Measurements from ENCODE around the gene NCKAP1. TPM values are rescaled to one million over a fixed set of nuclear protein-coding genes. Genes with fewer than 3 reads are reported as not detected.
"Not testable (repeated sequence)": the region's sequence is repeated elsewhere in the genome, so short reads cannot be mapped to it uniquely, and the experiment has no call there.

NCKAP1 gene
- total RNA-seq, 1 experiment from 2014 or later: 79.4 TPM

DNA sequence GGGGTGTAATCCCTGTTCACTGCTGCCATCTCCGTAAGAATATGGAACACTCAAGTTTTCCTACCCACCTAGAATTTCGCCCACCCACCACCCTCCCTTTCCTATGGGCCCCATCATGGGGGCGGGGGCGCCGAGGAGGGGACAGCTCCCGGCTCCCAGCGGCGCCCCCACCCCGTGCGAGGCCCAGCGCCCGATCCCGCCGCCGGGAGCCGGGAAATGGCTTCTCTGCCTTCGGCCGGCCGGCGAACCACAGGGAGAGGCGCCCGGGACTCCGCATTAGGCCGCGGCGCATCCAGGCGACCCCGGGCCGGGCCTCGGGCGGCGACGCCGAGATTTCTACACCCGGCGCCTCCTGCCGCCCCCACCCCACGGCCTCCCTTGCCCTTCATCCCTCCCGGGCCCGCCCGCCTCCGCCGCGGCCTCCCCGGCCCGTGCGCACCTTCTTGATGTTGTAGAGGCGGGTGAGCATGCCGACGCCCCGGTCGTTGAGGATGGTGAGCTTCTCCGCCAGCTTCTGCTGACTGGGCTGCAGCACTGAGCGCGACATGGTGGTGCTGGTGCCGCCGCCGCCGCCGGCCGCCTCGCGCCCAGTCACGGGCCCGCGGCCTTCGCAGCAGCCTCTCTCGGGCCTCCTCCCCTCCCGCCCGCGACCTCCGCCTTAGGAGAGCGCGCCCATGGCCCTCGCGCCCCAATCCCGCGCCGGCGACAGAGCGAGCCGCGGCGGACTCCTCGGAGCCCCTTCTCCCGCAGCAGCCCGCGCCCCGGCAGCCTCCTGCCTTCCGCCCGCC, 510 bp downstream of the NCKAP1 start:
- DNase-seq (ENCODE audit: low read depth): no peak

DNA sequence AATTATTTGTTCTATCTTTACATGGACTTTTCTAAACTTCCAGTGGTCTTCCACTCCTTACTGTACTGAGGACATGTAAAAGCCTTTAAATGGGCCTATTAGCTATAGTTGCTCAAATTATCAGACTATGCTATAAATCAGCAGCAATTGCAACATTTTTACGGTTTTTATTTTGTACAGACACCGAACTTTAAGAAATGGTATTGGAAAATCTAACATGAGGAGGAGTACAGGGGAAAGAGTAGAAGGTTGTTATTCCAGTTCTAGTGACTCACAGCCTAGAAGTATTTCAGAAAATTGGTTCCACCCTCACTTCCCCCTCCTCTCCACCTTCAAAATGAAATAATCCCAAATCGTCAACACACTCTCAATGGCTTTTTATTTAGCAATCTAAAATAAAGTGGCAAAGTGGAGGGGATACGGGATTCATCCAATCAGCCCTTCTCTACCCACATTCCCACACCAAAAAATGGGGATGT, 1.1 kb downstream of the NCKAP1 start:
- peak; percentile 66 for DNase-seq (ENCODE audit: low read depth)

DNA sequence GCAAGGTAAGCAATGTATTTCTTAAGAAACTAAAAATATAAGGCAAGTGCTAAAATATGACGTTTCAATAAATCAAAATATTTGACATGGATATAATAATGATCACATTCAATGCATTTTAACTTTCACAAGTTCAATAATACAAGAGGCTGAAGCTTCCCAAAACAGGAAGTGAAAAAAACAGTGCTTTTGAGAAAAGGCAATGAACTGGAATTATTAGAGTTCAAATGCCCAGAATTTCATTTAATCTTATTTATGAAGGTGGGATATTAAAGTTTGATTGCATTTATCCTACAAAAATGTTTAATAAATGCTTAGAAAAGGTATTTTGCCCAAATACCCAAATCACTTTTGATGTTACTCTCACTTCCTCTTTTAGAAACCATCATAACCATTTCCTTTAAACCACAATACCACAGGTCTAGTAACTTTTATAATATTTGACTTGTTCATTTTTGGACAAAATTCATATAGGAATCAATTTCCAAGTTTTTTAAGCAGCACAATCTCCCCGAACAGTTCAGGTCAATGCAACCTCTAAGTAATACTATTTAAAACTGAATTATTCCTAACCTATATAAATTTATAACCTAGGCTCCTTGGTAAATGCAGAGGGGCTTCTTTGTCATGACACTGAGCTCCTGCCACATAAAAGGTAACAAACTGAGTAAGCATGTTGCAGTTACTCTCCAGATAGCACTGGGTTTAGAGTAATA, 2.1 kb downstream of the NCKAP1 start:
- no peak for DNase-seq (ENCODE audit: low read depth)

DNA sequence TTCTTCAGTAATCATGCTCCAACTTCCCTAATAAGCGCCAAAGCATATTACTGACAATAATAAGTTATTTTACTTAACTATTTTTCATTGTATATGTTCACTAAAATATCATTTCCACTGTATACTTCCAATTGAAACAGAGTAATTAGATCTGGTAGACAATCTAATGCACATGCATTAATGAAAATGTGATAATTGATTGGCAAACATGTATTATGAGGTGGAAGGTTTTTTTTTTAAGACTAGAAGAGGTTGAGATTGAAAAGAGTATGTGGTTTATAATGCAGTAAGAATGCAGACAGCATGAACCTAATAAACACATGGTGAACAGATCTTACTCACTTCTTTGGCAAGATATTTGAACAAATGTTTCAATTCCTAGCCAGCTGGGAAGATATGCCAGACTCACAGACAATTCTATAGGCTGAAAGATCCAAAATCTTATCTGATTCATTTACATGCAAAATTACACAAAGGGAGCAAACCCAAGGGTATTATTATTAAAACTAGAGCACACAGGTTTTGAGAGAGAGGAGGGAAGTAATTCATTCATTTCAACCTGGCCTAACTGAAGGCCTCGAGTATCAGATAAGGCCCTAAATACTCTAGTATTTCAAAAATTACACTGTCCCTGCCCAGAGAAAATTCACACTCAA, 2.8 kb downstream of the NCKAP1 start:
- peak; percentile 22 for DNase-seq (ENCODE audit: low read depth)

DNA sequence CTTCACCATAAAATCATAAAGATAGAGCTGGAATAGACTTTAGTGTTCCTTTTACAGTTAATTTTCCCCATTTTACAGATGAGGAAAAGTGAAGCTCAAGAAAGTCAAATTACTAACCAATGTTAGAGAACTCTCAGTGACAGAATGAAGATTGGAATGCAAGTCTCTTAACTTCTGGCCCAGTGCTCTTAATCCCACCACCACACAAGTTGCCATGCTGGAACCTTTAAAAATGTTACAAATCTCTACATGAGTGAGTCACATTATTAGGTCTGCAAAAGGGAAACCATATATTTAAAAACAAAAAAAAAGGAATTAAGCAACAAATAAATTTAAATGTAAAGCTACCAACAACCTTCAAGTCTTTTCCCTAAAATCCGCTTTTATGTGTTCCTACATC, 3.5 kb downstream of the NCKAP1 start:
- DNase-seq (ENCODE audit: low read depth): no peak

DNA sequence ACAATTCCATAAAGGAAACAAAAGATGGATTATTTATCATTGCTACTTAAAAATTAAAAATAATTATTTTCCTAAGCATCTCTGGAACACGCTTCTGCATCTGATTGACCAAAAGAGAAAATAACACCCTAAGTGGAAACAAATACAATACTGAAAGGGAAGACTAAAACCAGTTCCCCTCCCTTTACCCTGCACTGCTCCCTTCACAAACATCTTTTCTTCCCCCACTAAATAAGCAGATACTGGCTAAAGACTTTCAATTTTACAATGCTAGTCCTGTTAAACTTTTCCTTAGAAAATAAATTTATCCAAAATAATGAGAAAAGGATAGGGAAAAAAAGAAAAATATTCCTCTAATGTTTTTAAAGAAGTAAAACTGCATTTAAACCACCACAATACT, 4.3 kb downstream of the NCKAP1 start:
- no peak for DNase-seq (ENCODE audit: low read depth)

DNA sequence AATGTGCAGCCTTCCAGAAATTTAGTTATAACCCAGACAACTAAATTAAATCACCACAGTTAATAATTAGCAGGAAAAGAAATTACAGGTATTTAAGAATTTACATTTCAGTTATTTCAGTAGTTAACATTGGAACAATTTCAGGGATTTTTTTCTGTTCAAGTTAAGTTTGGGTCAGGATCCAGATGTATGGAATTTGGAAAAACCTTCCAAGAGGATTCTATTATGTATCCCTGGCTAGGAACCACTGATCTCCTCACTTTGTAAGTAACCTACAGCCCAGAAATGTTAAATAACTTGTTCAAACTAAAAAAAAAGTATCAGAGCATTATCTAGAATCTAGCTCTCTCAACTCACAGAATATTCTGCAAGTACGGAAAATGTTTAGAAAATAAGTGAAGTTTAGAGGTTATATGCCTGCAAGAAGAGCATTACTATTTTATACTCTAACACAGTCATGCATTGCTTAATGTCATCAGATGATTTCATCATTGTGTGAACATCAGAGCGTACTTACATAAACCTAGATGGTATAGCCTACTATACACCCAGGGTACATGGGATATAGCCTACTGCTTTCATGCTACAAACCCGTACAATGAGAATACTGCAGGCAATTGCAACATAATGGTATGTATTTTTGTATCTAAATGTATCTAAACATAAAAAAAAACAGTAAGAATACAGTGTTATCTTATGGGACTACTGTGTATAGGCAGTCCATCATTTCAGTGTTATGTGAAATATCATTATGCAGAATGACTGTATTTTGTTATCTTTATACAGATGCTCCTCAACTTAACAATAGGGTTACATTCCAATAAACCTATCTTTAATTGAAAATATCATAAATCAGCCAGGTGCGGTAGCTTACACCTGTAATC, 6.1 kb downstream of the NCKAP1 start:
- DNase-seq (ENCODE audit: low read depth): no peak

DNA sequence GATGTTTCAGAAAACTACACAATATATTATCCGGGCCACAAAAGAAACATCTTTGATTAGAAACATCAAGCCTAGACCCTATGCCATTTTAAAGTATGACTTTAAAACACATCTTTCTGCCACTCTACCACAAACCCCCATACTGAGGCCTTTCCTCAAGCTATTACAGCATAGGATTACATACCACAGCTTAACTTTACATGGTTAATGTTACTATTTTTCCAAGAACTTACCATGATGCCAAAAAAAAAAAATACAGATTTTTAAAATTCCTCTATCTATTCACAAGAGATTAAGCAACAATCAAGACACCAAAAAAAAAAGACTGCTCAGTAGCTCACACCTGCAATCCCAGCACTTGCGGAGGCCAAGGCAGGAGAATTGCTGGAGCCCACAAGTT, 9.0 kb downstream of the NCKAP1 start:
- no peak for DNase-seq (ENCODE audit: low read depth)

DNA sequence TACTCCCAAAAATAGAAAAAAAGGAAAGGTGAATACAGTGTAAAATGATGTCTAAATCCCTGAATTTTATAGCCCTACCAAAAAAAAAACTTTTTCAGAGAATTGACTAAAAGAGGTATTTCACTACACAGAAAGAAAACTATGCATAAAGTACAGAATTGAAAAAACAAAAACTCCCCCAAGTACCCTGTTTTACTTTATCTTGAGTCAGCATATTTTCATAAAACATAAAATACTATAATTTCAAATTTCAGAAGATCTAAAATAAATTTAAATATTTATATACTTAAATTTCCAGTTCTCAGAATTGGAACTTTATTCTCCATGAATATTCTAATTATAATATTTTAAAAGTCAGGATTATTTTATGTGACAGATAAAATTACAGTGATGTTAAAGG, 10.1 kb downstream of the NCKAP1 start:
- no peak for DNase-seq (ENCODE audit: low read depth)

DNA sequence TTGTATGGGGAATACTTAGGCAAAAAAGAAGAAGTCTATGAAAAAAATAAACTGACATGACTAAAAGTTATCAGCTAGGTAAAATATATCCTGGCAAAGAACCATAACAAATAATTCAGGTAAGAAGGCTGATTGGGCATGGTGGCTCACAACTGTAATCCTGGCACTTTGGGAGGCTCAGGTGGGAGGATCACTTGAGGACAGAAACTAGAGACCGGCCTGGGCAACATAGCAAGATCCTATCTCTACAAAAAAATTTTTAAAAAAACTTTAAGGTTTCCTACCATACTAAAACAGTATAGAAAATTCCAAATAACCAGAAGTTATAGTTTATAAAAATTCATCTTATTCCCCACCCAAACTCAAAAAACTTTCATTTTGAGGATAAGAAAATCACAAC, 10.8 kb downstream of the NCKAP1 start:
- no peak for DNase-seq (ENCODE audit: low read depth)

DNA sequence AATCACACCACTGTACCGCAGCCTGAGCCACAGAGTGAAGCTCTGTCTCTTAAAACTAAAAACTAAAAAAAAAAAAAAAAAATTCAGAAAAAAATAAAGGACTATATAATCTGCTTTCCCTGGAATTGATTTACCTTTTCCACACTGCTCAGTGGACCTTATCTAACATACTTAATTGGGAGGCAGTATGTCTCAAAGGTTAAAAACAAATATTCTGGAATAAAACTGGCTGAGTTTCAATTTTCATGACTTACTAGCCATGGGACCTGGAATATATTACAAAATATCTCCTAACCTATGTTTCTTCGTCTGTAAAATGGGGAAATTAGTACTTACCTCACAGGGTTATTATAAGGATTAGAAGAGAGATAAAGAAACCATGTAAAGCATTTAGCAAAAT, 11.8 kb downstream of the NCKAP1 start:
- DNase-seq (ENCODE audit: low read depth): no peak

DNA sequence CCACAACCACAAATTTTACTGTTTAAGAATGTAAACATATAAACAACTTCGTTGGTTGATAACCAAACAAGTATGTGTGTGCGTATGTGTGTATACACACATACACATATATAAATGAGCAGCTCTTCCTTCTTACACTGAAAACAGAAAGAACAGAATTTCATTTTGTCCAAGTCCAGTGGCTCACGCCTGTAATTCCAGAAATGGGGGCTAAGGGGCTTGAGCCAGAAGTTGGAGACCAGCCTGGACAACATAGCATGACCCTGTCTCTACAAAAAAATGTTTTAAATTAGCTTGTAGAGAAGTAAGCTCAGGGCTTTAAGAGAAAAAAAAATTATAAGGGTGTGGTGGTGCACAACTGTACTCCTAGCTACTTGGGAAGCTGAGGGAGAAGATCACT, 12.3 kb downstream of the NCKAP1 start:
- DNase-seq (ENCODE audit: low read depth): no peak

DNA sequence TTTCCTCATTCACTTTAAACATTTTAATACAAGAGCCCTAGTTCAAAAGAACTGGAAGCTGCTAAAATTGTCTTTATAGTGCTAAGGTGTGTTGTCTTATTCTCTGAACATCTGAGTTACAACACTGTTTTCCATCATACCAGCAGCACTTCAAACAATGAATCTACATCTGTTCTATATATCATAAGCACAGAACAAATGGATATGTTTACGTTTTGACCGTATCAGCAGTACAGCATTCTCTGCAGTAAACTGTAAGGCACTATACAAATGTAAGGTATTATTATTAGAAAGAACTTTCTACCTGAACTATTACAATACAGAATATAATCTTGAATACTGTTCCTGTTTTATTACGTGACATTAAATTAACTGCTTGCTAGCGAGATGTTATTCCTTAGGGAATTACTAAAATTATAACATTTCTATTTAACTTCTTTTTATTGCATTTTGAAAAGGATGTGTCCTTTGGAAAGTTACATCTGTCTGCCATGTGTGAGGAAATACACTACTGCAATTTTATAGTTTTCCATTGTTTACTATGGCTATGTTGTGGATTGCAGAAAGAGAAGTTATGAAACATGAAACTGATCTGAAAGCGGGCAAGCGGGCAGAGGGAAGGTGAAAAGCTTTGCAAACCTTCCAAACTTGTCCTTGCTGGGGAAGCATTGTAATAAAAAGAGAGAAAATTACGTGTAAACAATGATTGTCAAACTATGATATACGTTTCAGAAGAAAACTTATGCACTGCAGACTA, 13.7 kb downstream of the NCKAP1 start:
- no peak for DNase-seq (ENCODE audit: low read depth)

DNA sequence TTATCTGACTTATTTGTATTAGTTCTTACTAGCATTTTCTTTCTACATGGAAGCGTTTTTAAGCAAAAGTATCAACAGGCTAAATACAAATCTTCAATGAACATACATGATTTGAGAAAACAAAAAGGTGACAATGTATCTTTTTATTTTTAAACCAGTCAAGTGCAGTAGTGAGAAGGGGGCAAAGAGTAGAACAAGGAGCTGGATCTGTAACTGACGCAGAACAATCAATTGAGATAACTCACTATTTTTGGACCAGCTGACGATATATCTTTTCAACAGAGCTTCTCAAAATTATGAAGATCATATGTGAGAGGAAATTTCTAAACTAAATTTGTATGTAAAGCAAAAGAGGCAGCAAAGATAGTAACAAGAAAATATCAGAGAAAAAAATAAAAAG, 15.5 kb downstream of the NCKAP1 start:
- no peak for DNase-seq (ENCODE audit: low read depth)

DNA sequence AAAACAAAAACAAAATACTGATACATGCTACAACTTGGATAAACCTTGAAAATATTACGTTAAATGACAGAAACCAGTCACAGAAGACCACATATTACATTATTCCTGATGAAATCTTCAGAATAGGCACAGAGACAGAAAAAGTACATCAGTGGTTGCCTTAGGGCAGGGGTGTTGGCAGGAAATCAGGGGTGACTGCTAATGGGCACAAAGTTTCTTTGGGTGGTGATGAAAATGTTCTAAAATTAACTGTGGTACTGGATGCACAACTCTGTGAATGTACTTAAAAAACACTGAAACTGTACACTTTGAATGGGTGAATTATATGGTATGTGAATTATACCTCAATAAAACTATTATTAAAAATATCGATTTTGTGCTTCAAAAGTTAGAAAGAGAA, 16.6 kb downstream of the NCKAP1 start:
- no peak for DNase-seq (ENCODE audit: low read depth)

DNA sequence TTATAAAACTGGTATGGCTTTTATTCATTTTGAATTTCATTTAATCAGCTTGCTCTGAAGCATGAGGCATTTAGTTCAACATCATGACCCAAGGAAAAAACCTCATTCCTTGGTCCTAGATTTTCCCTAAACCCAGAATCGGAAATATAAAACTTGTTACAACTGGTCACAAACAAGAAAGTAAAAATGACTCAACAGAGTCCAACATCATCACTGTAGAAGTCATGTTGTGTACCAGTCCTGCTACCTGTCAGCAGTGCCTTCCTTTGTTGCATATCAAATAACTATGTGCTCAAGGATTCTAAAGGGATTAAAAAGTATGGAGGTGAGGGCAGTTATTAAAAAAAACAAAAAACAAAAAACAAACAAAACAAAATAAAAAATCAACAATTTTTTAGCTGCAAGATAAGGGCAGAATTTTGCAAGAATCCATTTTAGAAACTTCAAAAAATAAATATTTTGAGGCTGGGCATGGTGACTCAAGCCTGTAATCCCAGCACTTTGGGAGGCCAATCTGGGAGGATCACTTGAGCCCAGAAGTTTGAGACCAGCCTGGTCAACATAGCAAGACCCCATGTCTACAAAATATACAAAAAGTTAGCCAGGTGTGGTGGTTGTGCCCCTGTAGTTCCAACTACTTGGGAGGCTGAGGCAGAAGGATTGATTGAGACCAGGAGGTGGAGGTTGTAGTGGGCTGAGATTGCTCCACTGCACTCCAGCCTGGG, 18.4 kb downstream of the NCKAP1 start:
- DNase-seq (ENCODE audit: low read depth): no peak

DNA sequence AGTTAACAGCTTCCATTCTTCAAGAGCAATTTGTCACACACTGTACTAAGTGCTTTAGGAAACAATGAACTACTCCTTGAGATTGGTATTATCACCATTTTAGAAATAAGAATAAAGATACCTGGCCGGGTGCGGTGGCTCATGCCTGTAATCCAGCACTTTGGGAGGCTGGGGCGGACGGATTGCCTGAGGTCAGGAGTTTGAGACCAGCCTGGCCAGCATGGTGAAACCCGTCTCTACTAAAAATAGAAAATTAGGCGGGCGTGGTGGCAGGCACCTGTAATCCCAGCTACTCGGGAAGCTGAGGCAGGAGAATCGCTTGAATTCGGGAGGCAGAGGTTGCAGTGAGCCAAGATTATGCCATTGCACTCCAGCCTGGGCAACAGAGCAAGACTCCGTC, 20.4 kb downstream of the NCKAP1 start:
- DNase-seq (ENCODE audit: low read depth): not testable (repeated sequence)

DNA sequence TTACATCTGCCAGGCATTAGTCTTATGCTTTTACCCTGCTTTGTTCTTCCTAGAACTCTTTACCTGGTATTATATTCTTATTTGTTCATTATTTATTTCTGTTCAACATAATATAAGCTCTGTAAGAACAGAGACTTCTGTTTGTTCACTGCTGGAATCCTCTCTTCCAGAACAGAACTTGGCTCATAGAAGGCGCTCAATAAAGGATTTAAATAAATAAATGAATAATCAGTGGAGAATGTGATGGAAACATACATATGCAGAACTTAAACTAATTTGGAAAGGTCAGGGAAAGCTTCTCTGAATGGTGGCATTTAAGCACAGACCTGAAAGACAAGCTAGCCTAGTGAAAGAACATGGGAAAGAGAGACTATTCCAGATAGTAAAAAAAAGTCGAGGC, 24.3 kb downstream of the NCKAP1 start:
- no peak for DNase-seq (ENCODE audit: low read depth)

DNA sequence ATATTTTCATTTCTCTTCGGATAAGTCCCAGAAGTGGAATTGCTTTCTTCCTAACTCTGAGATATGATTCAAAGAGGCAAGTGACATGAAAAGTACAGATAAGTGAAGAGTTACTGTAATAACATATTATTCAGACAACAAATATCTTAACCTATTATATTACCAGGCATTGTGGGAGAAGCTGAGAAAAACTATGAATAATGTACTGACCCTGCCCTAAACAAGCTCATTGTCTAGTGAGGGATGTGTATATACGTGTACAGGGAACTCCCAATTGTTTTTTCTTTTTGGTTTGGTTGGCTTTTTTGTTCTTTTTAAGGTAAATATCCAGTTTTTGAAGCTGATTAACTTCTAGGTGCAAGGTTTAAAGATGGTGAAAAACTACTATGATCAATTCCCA, 26.5 kb downstream of the NCKAP1 start:
- no peak for DNase-seq (ENCODE audit: low read depth)

DNA sequence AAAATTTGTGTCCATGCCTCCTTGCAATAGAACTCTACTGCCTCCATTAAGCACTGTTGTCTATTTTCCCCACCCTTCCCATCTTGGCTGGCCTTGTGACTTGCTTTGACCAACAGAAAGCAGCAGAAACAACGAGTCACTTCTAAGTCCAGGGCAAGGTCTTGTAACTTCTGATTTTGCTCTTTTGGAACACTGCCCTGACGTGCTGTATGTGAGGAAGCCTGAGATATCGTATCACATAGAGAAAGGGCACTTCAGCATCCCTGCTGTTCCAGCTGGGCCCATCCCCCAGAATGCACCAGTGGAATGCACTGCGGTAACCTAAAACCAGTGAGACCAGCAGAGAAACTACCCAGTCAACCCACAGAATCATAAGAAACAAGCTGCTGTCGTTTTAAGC, 28.1 kb downstream of the NCKAP1 start:
- peak; percentile 55 for DNase-seq (ENCODE audit: low read depth)

Data from HT1080 (cell line).